AG04449 (cell line): Measurements from ENCODE around the gene AEN.

ENCODE experiments used
- CTCF ChIA-PET: fragments of 350-600 bp; formaldehyde crosslinking; extraction: SDS; loops from one replicate; lab custom pipeline; 2021; ENCODE audit warnings: antibody characterized with exemption; lab: Yijun Ruan, JAX
- POLR2A ChIA-PET: fragments of 400-600, 350-600 bp; formaldehyde crosslinking; extraction: SDS; loops from one replicate; lab custom pipeline; 2020; ENCODE audit warnings: antibody characterized with exemption, inconsistent platforms; lab: Yijun Ruan, JAX
- DNase-seq: peaks from one replicate; pipeline ENCODE4 v3.0.0-alpha.2; 2010; ENCODE audit warnings: low read depth, low spot score
- H3K4me3 ChIP-seq: 2 replicates; pipeline ENCODE4 v1.5.1; 2011; ENCODE audit warnings: low read depth, mild to moderate bottlenecking, control low read depth, low read length
- TF ChIP-seq, protein P1 (sequence below): IDR thresholded peaks from one replicate; pipeline ENCODE4 v1.5.1; 2011; ENCODE audit warnings: mild to moderate bottlenecking, moderate library complexity, low read length, control low read depth, inconsistent platforms; ENCODE audit not compliant: insufficient read depth; ENCODE audit errors: missing control alignments

Gene AEN

DNA sequence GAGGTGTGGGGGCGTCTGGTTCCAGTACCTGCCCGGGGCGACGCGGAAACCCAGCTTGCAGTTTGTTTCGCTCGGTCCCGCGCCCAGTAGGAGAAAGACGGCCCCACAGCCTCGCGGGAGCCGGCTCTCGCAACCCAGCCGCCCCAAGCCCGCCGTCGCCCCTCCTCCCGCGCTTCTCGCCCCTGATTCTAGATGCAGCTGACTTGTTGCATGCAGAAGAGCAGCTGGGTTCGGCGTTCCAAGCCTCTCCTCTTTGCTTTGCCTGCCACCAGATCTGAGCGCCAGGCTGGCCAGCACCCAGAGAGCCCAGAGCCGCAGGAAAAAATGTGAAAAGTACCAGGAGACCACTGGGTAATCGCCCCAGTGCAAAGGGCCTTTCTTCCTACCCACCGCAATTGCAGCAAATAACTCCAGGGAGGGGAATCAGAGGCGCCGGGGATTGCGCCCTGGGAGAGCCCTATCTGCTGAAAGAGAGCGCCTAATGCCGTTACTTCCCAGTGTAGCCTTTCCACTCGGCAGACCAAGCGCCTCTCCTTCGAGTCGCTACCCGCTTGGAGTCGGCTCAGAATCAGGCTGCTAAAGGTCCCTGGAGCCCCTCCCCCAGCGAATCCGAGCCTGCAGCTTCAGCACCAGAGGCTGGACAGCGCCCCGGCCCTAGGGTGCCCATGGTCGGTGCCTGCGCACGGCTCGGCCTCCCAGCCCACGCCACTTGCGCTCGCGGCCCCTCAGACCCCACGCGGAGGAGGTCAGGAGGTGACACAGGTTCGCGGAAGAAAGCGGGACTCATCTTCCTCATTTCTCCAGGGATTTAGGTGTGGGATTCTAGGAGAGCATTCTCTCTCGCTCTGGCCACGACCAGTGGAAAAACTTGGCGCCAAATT is 15.7 kb upstream of the AEN start:
- TF ChIP-seq, protein P1, sequence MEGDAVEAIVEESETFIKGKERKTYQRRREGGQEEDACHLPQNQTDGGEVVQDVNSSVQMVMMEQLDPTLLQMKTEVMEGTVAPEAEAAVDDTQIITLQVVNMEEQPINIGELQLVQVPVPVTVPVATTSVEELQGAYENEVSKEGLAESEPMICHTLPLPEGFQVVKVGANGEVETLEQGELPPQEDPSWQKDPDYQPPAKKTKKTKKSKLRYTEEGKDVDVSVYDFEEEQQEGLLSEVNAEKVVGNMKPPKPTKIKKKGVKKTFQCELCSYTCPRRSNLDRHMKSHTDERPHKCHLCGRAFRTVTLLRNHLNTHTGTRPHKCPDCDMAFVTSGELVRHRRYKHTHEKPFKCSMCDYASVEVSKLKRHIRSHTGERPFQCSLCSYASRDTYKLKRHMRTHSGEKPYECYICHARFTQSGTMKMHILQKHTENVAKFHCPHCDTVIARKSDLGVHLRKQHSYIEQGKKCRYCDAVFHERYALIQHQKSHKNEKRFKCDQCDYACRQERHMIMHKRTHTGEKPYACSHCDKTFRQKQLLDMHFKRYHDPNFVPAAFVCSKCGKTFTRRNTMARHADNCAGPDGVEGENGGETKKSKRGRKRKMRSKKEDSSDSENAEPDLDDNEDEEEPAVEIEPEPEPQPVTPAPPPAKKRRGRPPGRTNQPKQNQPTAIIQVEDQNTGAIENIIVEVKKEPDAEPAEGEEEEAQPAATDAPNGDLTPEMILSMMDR, result no peak
- DNase-seq, result no peak

DNA sequence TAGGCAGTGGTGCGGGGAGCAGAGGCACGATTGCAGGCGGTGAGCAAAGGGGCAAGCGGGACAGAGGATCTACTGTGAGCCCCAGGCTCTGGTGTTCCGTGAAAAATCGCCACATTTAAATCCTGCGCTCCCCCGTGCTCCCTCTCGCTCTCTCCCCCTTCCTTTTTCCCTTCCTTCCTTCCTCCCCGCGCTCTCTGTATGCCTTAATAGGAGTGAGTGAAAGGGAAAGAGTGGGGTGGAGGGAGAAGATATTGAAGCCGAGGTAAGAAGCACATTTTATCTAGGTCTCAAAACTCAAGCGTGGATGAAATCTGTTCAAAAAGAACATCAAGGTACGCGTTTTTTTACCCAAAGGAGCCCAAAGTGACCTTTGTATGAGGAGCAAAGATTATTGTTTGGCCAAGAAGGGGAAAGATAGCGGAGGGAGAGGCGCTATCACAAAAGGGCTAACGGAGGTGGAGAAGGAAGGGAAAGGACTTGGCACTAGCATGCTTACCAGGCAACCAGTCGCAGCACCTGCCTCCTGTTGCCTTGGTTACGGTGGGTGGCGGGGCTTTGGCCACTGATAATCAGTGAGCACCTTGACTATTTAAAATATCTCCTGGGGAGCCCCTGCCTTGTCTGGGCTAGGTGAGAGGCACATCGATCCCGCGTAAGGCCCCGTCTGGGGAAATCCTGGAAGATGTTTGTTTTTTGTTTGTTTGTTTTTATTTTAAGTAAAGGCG is 14.9 kb upstream of the AEN start:
- TF ChIP-seq, protein P1, result no peak
- no peak overlapping the region for H3K4me3 ChIP-seq
- ChIA-PET CTCF (no interaction called here), POLR2A (no interaction called here)
- DNase-seq, result no peak

More for the DNA sequence above, 15.7 kb upstream of the AEN start:
- POLR2A ChIA-PET, result no interaction called here
- CTCF ChIA-PET, result no interaction called here
- H3K4me3 ChIP-seq, result no peak overlapping the region

GRCh38 chr15:88607951-88608350 is 13.2 kb upstream of the AEN start:
- TF ChIP-seq, protein P1, result no peak
- H3K4me3 ChIP-seq, result no peak overlapping the region
- ChIA-PET POLR2A (no interaction called here), CTCF (interaction anchor here (0.6 to 1.9 kb wide), 3 partner anchors 57 to 140 kb away, joined by 3 to 6 read pairs (median 3); partner anchors contain the start of gene MRPS11)
- no peak for DNase-seq

DNA sequence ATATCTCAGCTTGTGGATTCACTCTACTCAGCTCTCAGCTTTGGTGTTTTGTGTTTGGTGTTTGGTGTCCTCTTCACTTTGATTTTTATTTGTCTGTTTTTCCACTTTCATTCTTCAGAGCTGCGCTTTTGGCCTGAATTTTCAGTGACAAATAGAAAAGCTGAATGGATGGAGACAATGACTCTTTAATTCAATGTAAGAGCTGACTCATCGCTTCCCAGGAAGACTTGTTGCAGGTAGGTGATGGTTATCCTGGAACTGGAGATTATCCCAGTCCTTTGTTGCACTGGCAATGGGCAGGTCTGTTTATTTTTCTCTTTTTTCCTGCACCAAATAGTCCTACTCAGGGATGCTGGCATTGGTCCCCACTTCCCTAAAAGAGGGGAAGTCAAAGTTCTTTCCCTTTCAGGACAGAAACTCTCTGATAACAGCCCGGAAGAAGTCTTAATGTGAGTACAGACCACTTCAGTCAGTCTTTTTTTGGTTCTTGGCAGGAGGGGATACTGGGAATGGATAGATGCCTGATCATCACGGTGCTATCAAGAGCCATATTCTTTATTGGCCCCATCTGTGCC is 12.4 kb upstream of the AEN start:
- no peak overlapping the region for H3K4me3 ChIP-seq
- POLR2A ChIA-PET, result no interaction called here
- TF ChIP-seq, protein P1, result no peak
- DNase-seq, result no peak
- CTCF ChIA-PET, result interaction anchor here (0.6 to 1.9 kb wide), 4 partner anchors 11 to 141 kb away, joined by 3 to 6 read pairs (median 3); partner anchors contain the start of gene MRPS11

DNA sequence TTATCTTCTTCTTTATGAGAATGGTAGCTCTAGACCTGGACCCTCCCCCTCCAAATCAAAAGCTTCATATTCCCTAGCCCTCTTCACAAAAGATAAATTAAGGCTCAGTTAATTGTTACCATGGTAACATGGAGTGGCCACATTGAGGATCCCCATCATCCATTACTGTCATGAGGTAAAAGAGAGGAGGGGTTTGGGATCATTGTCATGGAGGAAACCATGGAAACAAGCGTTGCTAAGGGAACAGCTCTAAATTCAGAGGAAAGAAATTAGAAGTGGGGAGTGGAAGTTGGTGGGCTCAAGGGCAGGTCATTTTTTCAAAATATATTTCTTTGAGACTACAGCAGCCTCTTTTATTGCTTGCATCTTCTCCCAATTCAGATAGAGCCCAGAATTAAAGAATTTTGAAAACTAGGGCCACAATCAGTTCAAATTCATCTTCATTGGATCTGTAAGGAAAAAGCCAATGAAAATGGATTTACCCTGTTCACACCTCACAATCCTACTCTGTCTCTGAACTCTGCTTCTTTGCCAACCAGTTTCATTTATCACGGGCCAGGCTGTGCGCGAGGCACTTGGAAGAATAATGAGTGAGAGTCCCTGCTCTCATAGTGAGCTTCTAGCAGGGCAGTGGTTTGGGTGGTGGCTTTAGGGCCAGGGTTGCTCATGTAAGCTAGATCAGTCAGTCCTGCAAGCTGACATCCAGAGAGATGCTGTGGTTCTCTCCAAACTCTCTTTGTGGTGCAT is 11.6 kb upstream of the AEN start:
- ChIA-PET POLR2A (no interaction called here), CTCF (interaction anchor here (0.9 to 1.9 kb wide), 3 partner anchors 12 to 132 kb away, joined by 3 to 6 read pairs (median 3); no protein-coding TSS in a partner anchor)
- DNase-seq, result no peak
- no peak overlapping the region for H3K4me3 ChIP-seq
- TF ChIP-seq, protein P1, result no peak
